Fibroblast of skin of left biceps (primary cell): ENCODE results near the gene TEX47.

Source experiments
- DNase-seq, 2 experiments: peaks; one replicate each; pipeline ENCODE4 v3.0.0-alpha.2; 2013; ENCODE audit warnings: low read depth in 2 of 2

Gene TEX47

GRCh38 chr7:88795553-88795952 lies at the start of gene TEX47:
Gene TEX47, minus strand, starts transcription at chr7:88795737. Its CDS starts 795 bp downstream, at chr7:88794942.
- no peak for DNase-seq

- no peak for DNase-seq
These were observed 49.6 kb upstream of the TEX47 start for GRCh38 chr7:88845091-88845490.

- DNase-seq: no peak
These were observed 46.7 kb upstream of the TEX47 start for GRCh38 chr7:88842201-88842600.

- DNase-seq: no peak
These were observed 39.7 kb upstream of the TEX47 start for GRCh38 chr7:88835147-88835728.

DNA sequence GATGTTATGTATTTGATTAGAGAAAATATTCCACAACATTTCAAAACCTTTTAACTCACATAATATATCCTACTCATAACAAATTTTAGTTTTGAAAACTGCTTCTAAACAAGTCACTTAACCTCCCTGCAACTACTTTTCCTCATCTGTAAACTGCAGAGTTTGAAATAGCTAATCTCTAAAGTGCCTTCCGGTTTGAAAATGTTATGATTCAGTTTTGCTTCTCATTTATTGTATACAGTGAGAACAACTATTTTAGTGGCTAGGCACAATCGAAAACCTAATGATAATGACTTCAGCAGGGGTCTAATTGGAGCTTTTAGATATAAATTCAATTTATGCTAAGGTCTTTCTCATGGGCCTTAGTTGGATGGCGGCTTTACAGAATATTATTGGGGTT lies 30.7 kb upstream of the TEX47 start:
- no peak for DNase-seq

DNA sequence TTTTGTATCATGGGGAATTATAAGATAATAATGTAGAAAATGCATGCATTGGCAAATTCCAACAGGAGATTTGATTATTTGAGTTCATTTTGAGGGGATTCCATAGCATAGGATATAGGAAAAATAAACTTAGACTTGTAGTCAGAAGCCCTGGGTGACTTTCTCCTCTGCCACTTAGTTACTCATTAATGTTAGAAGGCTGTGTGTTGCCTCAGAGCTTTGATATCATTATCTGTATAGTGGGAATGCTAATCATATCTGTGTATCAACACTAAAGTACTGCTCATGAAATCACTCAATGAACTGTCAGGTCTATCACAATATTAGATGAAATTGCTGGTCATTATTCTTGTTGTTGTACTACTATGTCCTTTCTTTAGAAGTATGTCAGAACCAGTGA lies 23.0 kb upstream of the TEX47 start:
- DNase-seq: no peak

DNA sequence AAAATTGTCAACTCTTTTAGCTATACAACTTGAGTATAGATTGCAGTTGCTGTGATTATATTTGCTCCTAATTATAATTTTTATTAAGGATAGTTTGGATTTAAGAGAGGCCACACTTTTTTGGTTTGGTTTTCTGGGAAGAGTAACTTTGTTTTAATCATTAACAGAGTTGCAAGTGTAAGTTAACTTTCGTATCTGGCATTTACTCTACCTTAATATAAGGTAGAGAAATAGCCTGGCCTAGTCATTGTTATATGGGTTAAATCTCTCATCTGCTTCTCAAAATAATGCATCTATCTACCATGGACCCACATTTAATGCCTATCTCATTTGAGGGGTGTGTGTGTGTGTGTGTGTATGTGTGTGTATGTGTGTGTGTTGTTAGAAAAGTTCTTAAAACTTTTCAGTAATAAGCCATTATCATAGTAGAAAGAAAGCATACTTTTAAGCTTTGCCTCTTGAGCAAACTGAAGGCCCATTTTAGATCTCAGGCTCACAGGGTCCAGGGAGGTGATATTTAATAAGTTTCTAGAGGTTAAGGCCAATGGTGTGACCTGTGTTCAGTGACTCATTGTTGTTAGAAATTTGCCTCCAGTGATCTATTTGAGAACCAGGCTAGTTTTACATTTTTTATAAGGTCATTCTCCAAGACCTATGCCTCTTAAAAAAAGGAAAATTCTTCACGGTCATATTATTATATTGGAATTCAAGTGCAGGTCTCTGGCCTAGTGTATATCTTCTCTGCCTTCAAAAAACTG lies 10.9 kb upstream of the TEX47 start:
- DNase-seq: no peak

GRCh38 chr7:88801046-88801445 lies 5.5 kb upstream of the TEX47 start:
- DNase-seq: no peak

DNA sequence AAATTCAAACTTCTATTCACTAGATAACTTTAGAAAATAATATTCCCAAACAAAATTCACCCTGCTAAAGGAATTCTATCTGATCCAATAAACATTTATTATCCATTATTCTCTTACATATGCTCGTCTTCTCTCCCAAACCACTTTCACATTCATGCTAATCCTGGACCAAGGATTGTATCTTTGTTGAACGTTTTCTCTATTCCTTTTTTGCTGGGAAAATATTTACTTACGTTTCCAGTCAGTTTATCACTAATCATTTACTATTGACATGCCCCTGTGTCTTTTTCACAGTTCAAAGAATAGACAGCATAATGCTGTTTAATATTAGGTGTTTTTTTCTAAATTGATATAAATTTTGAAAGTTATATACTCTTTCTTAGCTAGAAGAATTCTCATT lies 3.2 kb downstream of the TEX47 start:
- no peak for DNase-seq

GRCh38 chr7:88791891-88792290 lies 3.6 kb downstream of the TEX47 start:
- no peak for DNase-seq

- DNase-seq: no peak
These were observed 6.0 kb downstream of the TEX47 start for GRCh38 chr7:88789480-88790064.

DNA sequence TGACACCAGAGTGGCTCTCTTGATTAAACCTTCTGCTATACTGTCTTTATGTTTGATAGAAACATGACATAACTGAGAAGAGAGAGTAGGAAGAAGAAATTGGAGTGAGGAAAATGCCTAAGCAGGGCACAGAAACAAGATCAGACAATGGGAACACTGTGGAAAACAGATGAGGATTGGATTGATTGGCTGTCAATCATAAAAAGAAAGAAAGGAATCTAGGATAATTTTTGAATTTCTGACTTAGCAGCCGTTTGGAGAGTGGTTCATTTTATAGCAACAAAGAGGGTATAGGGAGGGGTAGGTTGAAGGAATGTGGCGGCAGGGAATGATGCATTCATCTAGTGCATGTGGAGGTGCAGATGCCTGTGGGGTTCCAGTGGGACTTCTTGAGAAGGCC lies 7.8 kb downstream of the TEX47 start:
- DNase-seq: no peak

GRCh38 chr7:88775838-88776237 lies 19.7 kb downstream of the TEX47 start:
- DNase-seq: no peak

DNA sequence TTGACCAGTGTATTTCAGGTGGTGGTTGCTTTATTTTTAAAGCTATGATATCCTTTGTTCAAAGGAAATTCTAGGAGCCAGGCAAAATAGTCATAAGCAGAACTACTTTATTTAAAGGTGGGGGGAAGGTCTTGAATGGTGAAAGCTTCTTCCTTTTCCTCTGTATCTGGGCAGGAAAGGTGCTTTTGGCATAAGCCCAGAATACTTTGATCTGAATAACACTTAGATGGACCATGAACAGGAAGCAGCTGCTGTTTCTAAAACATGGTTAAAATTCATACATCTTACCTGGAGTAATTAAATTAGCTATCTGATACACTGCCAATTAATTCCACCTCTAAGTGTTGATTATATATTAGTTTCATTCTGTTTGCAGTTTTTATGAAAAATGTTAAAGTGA lies 22.8 kb downstream of the TEX47 start:
- no peak for DNase-seq

DNA sequence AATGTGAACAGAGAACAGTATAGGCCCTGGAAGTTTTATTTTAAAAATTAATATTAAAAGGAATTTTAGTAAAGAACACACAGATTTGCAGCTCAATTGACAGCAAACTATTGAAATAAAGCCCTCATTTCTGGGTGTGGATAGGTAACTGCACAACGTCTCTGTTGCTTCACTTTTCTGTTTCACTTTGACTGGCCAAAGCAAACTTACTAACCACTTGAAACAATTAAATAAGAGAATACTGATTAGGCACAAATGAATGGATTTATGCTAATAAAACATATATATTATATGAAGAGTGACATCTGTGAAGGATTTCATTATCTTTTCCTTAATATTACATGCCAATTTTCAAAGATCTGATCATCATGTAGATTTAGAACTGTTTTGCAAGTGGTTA lies 24.1 kb downstream of the TEX47 start:
- DNase-seq: no peak

GRCh38 chr7:88761779-88762178 lies 33.8 kb downstream of the TEX47 start:
- no peak for DNase-seq

GRCh38 chr7:88760136-88760515 lies 35.4 kb downstream of the TEX47 start:
- no peak for DNase-seq

GRCh38 chr7:88759230-88760135 lies 36.1 kb downstream of the TEX47 start, which contains the start of gene ZNF804B:
Gene ZNF804B, plus strand, starts transcription at chr7:88759700. Its CDS starts 277 bp downstream, at chr7:88759977.
- no peak for DNase-seq

GRCh38 chr7:88758381-88759229 lies 36.9 kb downstream of the TEX47 start:
- DNase-seq: no peak

- no peak for DNase-seq
These were observed 38.2 kb downstream of the TEX47 start for GRCh38 chr7:88757371-88757770.

- DNase-seq: no peak
These were observed 38.7 kb downstream of the TEX47 start for GRCh38 chr7:88756802-88757201.
